ENCODE results near the gene HSD17B1. TPM values are rescaled to one million over a fixed set of nuclear protein-coding genes. Genes with fewer than 3 reads are reported as not detected.

The HSD17B1 gene
- total and polyA plus RNA-seq, 2 of the 13 experiments (the other 11 are each of a cell fraction or from before 2014, with no cell fraction given) = 0.54 to 0.93 TPM

GRCh38 chr17:42544874-42545283 is 7.8 kb upstream of the HSD17B1 start (continued):
- TF ChIP-seq, protein P1, sequence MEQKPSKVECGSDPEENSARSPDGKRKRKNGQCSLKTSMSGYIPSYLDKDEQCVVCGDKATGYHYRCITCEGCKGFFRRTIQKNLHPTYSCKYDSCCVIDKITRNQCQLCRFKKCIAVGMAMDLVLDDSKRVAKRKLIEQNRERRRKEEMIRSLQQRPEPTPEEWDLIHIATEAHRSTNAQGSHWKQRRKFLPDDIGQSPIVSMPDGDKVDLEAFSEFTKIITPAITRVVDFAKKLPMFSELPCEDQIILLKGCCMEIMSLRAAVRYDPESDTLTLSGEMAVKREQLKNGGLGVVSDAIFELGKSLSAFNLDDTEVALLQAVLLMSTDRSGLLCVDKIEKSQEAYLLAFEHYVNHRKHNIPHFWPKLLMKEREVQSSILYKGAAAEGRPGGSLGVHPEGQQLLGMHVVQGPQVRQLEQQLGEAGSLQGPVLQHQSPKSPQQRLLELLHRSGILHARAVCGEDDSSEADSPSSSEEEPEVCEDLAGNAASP (CRISPR knock-in tag; IDR thresholded peaks at IDR 0.05; ENCODE audit: borderline replicate concordance) = 0 out of 2 replicates have a peak, but pooled peaks have one; percentile 24
- TF ChIP-seq ZNF3 (CRISPR knock-in tag; IDR thresholded peaks at IDR 0.05) (no peak), HNRNPUL1 (IDR thresholded peaks at IDR 0.05; ENCODE audit: low read depth, low read length) (no peak), PRMT3 (CRISPR knock-in tag; IDR thresholded peaks at IDR 0.05; ENCODE audit: borderline replicate concordance, low read depth) (no peak), KLF13 (CRISPR knock-in tag; IDR thresholded peaks at IDR 0.05) (no peak), ZNF382 (CRISPR knock-in tag; IDR thresholded peaks at IDR 0.05; ENCODE audit: borderline replicate concordance) (no peak), BRCA1 (CRISPR knock-in tag; IDR thresholded peaks at IDR 0.05) (no peak), FOXK2 (IDR thresholded peaks at IDR 0.05) (0 out of 2 replicates have a peak, but pooled peaks have one; percentile 40), SMC3 (IDR thresholded peaks at IDR 0.05; ENCODE audit: low read length) (peak; percentile 27; the same call in 1 of the 2 replicates), NR3C1 (CRISPR knock-in tag; IDR thresholded peaks at IDR 0.05) (no peak), MED1 (CRISPR knock-in tag; IDR thresholded peaks at IDR 0.05) (peak; percentile 68), RCOR2 (CRISPR knock-in tag; IDR thresholded peaks at IDR 0.05) (no peak), NFYB (CRISPR knock-in tag; IDR thresholded peaks at IDR 0.05) (no peak), JUND (CRISPR knock-in tag; IDR thresholded peaks at IDR 0.05) (no peak), ELF4 (CRISPR knock-in tag; IDR thresholded peaks at IDR 0.05; ENCODE audit: borderline replicate concordance) (no peak), ZNF567 (CRISPR knock-in tag; IDR thresholded peaks at IDR 0.05; ENCODE audit: borderline replicate concordance) (no peak), HOMEZ (CRISPR knock-in tag; IDR thresholded peaks at IDR 0.05; ENCODE audit: low read depth) (no peak), ZNF549 (CRISPR knock-in tag; IDR thresholded peaks at IDR 0.05) (no peak)
- TF ChIP-seq, protein P2, sequence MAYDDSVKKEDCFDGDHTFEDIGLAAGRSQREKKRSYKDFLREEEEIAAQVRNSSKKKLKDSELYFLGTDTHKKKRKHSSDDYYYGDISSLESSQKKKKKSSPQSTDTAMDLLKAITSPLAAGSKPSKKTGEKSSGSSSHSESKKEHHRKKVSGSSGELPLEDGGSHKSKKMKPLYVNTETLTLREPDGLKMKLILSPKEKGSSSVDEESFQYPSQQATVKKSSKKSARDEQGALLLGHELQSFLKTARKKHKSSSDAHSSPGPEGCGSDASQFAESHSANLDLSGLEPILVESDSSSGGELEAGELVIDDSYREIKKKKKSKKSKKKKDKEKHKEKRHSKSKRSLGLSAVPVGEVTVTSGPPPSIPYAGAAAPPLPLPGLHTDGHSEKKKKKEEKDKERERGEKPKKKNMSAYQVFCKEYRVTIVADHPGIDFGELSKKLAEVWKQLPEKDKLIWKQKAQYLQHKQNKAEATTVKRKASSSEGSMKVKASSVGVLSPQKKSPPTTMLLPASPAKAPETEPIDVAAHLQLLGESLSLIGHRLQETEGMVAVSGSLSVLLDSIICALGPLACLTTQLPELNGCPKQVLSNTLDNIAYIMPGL (CRISPR knock-in tag; IDR thresholded peaks at IDR 0.05; ENCODE audit: borderline replicate concordance in 1 of 2, low read depth in 1 of 2) = no peak
